ENCODE data around the gene GM2A. TPM values are rescaled to one million over a fixed set of nuclear protein-coding genes. Genes with fewer than 3 reads are reported as not detected.

The GM2A gene
- polyA plus RNA-seq, 1 donor from 2014 or later, result 31.5 TPM

- Mint-ChIP-seq H3K36me3 (no peaks in the 10 kb centered on the region), H3K4me3 (no peak overlapping the region), H3K9me3 (no peaks in the 10 kb centered on the region), H3K27ac (no peak overlapping the region), H3K4me1 (no peaks in the 10 kb centered on the region), H3K27me3 (no peaks in the 10 kb centered on the region)
Measured at GRCh38 chr5:151275803-151276202, 22.8 kb downstream of the GM2A start.

DNA sequence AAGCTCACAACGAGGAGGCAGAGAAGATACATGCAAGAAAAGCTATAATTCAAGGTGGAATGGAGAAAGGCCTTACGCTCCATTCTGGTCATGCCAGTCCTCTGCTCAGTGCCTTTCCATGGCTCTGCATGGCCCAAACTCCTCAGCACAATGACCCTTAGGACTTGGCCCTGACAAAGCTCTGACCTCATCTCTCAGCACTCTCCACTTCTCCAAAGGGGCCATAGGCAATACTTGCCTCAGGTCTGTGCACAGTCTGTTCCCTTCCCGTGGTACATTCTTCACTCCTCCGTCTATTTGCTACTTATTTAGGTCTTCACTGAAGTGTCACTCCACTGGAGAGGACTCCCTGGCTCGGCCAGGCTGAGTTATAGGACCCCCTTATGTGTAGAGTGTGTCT, 25.9 kb downstream of the GM2A start:
- peaks cover 1% of the 10 kb centered on the region for H3K27me3 Mint-ChIP-seq
- H3K4me3 Mint-ChIP-seq, result no peak overlapping the region

GRCh38 chr5:151280443-151280842, 27.5 kb downstream of the GM2A start:
- H3K4me1 Mint-ChIP-seq, result peaks cover 0 to 2% (median 0%) of the 10 kb centered on the region in 3 donors
- H3K9me3 Mint-ChIP-seq, result peaks cover 0 to 4% (median 0%) of the 10 kb centered on the region in 3 donors

More for the DNA sequence above, 25.9 kb downstream of the GM2A start:
- no peaks in the 10 kb centered on the region for H3K9me3 Mint-ChIP-seq
- H3K4me1 Mint-ChIP-seq, result peaks cover 0 to 2% (median 0%) of the 10 kb centered on the region in 3 donors
- H3K27ac Mint-ChIP-seq, result no peak overlapping the region
- peaks cover 1% of the 10 kb centered on the region for H3K36me3 Mint-ChIP-seq

GRCh38 chr5:151281001-151281639, 28.1 kb downstream of the GM2A start:
- Mint-ChIP-seq H3K4me1 (peaks cover 0 to 2% (median 0%) of the 10 kb centered on the region in 3 donors), H3K9me3 (peaks cover 0 to 4% (median 0%) of the 10 kb centered on the region in 3 donors), H3K36me3 (peaks cover 1% of the 10 kb centered on the region), H3K27me3 (peaks cover 1% of the 10 kb centered on the region), H3K27ac (no peak overlapping the region), H3K4me3 (no peak overlapping the region)

More at GRCh38 chr5:151280443-151280842, 27.5 kb downstream of the GM2A start:
- Mint-ChIP-seq H3K27me3 (peaks cover 1% of the 10 kb centered on the region), H3K27ac (no peak overlapping the region), H3K36me3 (peaks cover 1% of the 10 kb centered on the region), H3K4me3 (no peak overlapping the region)

GRCh38 chr5:151283120-151283825, 30.3 kb downstream of the GM2A start:
- Mint-ChIP-seq H3K36me3 (peaks cover 1% of the 10 kb centered on the region), H3K4me3 (no peak overlapping the region), H3K27ac (no peak overlapping the region)

GRCh38 chr5:151284392-151284967, 31.5 kb downstream of the GM2A start:
- peaks cover 1% of the 10 kb centered on the region for H3K27me3 Mint-ChIP-seq
- H3K4me3 Mint-ChIP-seq, result no peak overlapping the region
- H3K36me3 Mint-ChIP-seq, result peaks cover 1% of the 10 kb centered on the region
- peaks cover 0 to 4% (median 0%) of the 10 kb centered on the region in 3 donors for H3K9me3 Mint-ChIP-seq
- no peak overlapping the region for H3K27ac Mint-ChIP-seq
- peaks cover 0 to 3% (median 3%) of the 10 kb centered on the region in 3 donors for H3K4me1 Mint-ChIP-seq

More at GRCh38 chr5:151283120-151283825, 30.3 kb downstream of the GM2A start:
- Mint-ChIP-seq H3K9me3 (peaks cover 0 to 4% (median 0%) of the 10 kb centered on the region in 3 donors), H3K27me3 (peaks cover 1% of the 10 kb centered on the region), H3K4me1 (peaks cover 0 to 3% (median 3%) of the 10 kb centered on the region in 3 donors)

DNA sequence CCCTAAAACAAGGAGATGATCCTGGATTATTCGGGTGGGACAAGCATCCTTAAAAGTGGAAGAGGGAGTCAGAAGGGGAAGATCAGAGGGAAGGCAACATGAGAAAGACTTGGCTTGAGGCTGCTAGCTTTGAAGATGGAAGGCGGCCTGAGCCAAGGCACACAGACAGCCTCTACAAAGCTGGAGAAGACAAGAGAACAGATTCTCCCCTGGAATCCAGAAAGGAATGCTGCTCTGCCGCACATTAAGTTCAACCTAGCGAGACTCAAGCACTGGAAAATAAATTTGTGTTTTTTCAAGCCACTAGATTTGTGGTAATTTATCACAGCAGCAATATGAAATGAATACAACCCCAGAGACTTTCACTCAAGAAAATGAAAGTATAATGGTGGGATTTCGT, 32.7 kb downstream of the GM2A start:
- Mint-ChIP-seq H3K27ac (no peak overlapping the region), H3K27me3 (peaks cover 1% of the 10 kb centered on the region), H3K4me3 (no peak overlapping the region), H3K36me3 (peaks cover 1% of the 10 kb centered on the region), H3K4me1 (peaks cover 0 to 3% (median 3%) of the 10 kb centered on the region in 3 donors), H3K9me3 (peaks cover 0 to 4% (median 0%) of the 10 kb centered on the region in 3 donors)

DNA sequence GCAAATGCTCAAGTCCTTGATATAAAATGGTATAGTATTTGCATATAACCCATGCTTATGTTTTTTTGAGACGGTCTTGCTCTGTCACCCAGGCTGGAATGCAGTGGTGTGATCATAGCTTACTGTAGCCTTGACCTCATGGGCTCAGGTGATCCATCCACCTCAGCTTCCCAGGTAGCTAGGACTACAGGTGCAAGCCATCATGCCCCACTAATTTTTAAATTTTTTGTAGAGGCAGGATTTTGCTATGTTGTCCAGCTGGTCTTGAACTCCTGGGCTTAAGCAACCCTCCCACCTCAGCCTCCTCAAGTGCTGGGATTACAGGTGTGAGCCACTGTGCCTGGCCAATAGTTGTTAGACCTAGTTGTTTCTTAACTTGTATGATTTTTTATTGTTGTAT, 33.3 kb downstream of the GM2A start:
- no peak overlapping the region for H3K27ac Mint-ChIP-seq
- H3K4me1 Mint-ChIP-seq, result peaks cover 0 to 3% (median 3%) of the 10 kb centered on the region in 3 donors
- peaks cover 0 to 4% (median under 1%) of the 10 kb centered on the region in 3 donors for H3K9me3 Mint-ChIP-seq
- peaks cover 1% of the 10 kb centered on the region for H3K27me3 Mint-ChIP-seq
- peaks cover 1% of the 10 kb centered on the region for H3K36me3 Mint-ChIP-seq
- H3K4me3 Mint-ChIP-seq, result no peak overlapping the region

GRCh38 chr5:151288180-151288579, 35.2 kb downstream of the GM2A start:
- H3K9me3 Mint-ChIP-seq, result peaks cover 0 to 4% (median 3%) of the 10 kb centered on the region in 3 donors
- H3K27ac Mint-ChIP-seq, result no peak overlapping the region
- no peaks in the 10 kb centered on the region for H3K36me3 Mint-ChIP-seq
- peaks cover 0 to 3% (median 1%) of the 10 kb centered on the region in 3 donors for H3K4me1 Mint-ChIP-seq
- peaks cover 1% of the 10 kb centered on the region for H3K27me3 Mint-ChIP-seq
- no peak overlapping the region for H3K4me3 Mint-ChIP-seq

- no peak overlapping the region for H3K4me3 Mint-ChIP-seq
- H3K4me1 Mint-ChIP-seq, result peaks cover 0 to 13% (median 5%) of the 10 kb centered on the region in 3 donors
- H3K36me3 Mint-ChIP-seq, result no peaks in the 10 kb centered on the region
- no peak overlapping the region for H3K27ac Mint-ChIP-seq
- H3K27me3 Mint-ChIP-seq, result peaks cover 4% of the 10 kb centered on the region
- peaks cover 0 to 3% (median 0%) of the 10 kb centered on the region in 3 donors for H3K9me3 Mint-ChIP-seq
Measured at GRCh38 chr5:151293624-151294023, 40.6 kb downstream of the GM2A start.

- no peaks in the 10 kb centered on the region for H3K36me3 Mint-ChIP-seq
- peaks cover 0 to 13% (median 5%) of the 10 kb centered on the region in 3 donors for H3K4me1 Mint-ChIP-seq
- H3K9me3 Mint-ChIP-seq, result peaks cover 0 to 3% (median 0%) of the 10 kb centered on the region in 3 donors
- no peak overlapping the region for H3K27ac Mint-ChIP-seq
- H3K27me3 Mint-ChIP-seq, result peaks cover 4% of the 10 kb centered on the region
- H3K4me3 Mint-ChIP-seq, result no peak overlapping the region
Measured at GRCh38 chr5:151295138-151295537, 42.2 kb downstream of the GM2A start.

DNA sequence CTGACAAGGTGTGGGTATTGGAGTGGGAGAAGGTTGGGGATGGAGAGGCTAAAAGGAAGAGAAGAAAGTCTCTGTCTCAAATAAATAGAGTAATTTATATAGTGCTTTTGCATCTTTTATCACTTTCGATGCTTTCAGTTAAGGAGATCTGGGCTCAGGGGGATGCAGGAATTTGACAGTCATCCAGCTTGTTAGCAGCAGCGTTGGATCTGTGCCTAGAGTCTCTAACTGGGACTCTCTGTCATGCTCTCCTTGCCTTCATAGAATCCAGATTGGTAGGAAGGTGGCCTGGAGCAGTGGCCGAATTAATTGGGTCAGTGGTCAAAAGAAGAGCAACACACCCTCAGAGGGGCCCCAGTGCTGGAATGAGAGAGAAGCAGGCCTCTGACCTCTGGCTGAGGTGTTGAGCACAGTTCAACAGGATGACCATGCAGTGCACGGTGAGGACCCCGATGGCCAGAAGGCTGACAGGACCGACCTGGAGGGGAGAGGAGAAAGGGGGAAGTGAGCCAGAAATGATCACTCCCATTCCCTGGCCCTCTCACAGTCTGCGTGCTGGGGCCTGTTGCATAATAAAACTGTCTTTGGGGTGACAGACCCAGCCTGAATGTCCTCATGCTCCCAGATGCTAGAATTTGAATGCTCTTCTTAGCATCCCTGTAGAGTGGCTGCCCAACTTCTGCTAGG, 42.9 kb downstream of the GM2A start:
- H3K4me3 Mint-ChIP-seq, result no peak overlapping the region
- H3K27ac Mint-ChIP-seq, result no peak overlapping the region
- H3K36me3 Mint-ChIP-seq, result no peaks in the 10 kb centered on the region
- H3K9me3 Mint-ChIP-seq, result peaks cover 0 to 3% (median 0%) of the 10 kb centered on the region in 3 donors
- H3K4me1 Mint-ChIP-seq, result peaks cover 0 to 13% (median 5%) of the 10 kb centered on the region in 3 donors
- peaks cover 4% of the 10 kb centered on the region for H3K27me3 Mint-ChIP-seq

- Mint-ChIP-seq H3K27ac (no peak overlapping the region), H3K36me3 (no peaks in the 10 kb centered on the region), H3K4me1 (peaks cover 0 to 13% (median 5%) of the 10 kb centered on the region in 3 donors), H3K4me3 (no peak overlapping the region), H3K9me3 (no peaks in the 10 kb centered on the region), H3K27me3 (peaks cover 8% of the 10 kb centered on the region)
Measured at GRCh38 chr5:151296478-151296830, 43.5 kb downstream of the GM2A start.

DNA sequence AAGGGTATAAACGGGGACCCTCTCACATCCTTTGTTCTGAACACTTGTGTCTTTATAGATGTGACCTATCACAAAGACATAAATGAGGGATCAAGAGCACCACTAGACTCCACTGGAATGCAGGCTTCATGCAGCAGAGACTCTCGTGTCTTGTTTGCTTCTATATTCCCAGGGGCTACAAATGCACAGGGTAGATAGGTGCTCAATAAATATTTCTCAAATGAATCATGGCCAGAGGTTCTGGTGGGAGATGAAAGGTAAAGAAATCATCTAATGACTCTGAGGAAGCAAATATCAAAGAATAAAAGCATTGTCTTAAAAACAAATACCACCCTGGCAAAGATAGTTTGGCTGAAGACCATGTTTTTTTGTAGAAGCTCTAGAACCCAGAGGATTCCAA, 44.0 kb downstream of the GM2A start:
- Mint-ChIP-seq H3K9me3 (no peaks in the 10 kb centered on the region), H3K36me3 (no peaks in the 10 kb centered on the region)

More for the DNA sequence above, 44.0 kb downstream of the GM2A start:
- H3K4me1 Mint-ChIP-seq, result peaks cover 0 to 13% (median 5%) of the 10 kb centered on the region in 3 donors
- H3K27me3 Mint-ChIP-seq, result peaks cover 10% of the 10 kb centered on the region
- H3K27ac Mint-ChIP-seq, result no peak overlapping the region
- H3K4me3 Mint-ChIP-seq, result no peak overlapping the region

All from IgD-negative memory B cell (primary cell).